Tracheal epithelial cell (primary cell): ENCODE measurements around the gene RHBDL3. TPM values are rescaled to one million over a fixed set of nuclear protein-coding genes. Genes with fewer than 3 reads are reported as not detected.

Experiments
- total RNA-seq: library from RNA; depleted of rRNA; stranded (reverse); fragments of >200 nt; gene quantifications from 2 replicates; pipeline ENCODE4 v1.2.1, GENCODE V29; 2014

RHBDL3 gene, protein sequence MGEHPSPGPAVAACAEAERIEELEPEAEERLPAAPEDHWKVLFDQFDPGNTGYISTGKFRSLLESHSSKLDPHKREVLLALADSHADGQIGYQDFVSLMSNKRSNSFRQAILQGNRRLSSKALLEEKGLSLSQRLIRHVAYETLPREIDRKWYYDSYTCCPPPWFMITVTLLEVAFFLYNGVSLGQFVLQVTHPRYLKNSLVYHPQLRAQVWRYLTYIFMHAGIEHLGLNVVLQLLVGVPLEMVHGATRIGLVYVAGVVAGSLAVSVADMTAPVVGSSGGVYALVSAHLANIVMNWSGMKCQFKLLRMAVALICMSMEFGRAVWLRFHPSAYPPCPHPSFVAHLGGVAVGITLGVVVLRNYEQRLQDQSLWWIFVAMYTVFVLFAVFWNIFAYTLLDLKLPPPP
- 0.48 TPM in 1 of 2 replicates, not detected in the other for total RNA-seq

DNA sequence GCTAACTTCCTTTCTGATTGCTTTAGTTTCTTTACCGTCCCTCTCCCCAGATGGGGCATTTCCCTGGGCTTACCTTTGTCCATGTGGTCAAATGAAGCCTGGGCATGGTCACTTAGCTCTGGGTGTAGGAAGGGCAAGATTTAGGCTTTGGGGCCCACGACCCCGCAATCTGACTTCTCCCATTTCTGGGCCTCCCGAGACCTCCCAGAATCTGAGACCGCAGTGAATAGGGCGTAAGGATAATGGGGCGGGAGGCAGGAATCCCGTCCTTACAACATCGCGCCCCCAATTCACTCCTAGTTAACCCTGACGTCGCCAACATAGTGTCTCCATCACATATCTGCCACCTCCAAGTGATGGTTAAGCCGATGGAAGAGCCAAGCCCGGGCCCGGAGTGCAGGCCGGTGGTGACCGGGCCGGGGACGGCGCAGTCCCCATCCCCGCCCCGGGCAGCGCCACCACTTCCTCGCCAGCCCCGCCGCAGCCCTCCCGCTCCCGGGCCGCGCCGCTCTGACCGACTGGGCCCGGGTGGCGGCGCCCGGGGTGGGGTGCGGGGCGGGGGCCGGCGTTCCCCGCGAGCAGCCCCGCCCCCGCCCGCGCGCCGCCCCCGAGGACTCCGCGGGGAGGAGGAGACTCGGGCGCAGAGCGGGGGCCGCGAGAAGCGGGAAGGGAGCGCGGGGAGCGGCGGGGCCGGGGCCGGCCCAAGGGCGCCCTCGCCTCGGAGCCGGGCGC is at the start of gene RHBDL3:
TSS of gene RHBDL3 (plus strand) at position 641 of the 732 bp plus-strand sequence. CDS start 358 bp downstream, outside the sequence.

DNA sequence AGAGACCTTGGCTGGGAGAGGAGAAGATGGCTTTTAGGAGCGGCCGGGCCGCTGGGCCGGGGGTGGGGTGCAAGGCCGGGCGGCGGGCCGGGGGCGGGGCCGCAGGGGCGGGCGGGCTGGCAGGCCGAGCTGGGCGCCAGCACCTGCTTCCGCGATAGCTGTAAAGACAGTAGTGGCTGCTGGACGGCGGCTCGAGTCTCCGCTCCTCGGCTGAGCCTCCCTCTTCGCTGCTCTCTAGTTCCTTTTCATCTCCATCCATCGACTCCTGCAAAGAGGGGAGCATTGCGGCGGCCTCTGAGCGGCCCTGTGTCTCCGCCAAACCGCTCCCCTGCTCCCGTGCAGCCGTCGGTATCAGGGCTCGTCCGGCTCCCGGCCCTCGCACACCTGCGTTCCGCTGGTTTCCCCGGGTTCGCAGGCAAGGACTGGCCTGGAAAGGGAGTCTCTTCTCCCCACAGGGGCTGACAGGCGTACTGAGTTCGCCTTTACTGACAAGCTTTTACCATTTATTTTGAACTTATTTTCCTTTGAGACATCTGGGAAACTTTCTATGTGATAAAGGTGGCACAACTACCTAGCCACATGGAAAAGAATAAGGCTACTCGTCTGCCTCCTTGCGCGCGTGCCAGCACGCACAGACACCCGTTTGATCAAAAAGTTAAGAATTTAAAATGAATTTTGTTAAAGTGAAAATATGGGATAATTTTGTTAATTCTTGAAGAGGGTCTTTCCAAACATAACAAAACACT is 76.4 kb downstream of the RHBDL3 start, which contains the start of gene C17orf75:
TSS of gene C17orf75 (minus strand) at position 317 of the 746 bp plus-strand sequence. CDS start at position 283, 34 bp downstream.

GRCh38 chr17:32349854-32350665 is 84.4 kb downstream of the RHBDL3 start, which contains the start of gene ZNF207:
ZNF207 (plus strand) TSS chr17:32350157; CDS start chr17:32350286, 129 bp downstream.

Other genes starting within 250 kb of the RHBDL3 start
- 34.5 and 47.1 TPM in 2 replicates for gene RHOT1, start 123.3 kb upstream of the RHBDL3 start, total RNA-seq
- gene C17orf75, start 76.3 kb downstream of the RHBDL3 start, total RNA-seq = 14.5 and 19.0 TPM in 2 replicates
- 75.4 and 75.5 TPM in 2 replicates for gene ZNF207, start 84.3 kb downstream of the RHBDL3 start, total RNA-seq
- gene PSMD11, start 178.7 kb downstream of the RHBDL3 start, total RNA-seq = 63.9 and 83.6 TPM in 2 replicates
- gene CDK5R1, start 221.2 kb downstream of the RHBDL3 start, total RNA-seq = 2.3 and 11.8 TPM in 2 replicates